Cardiac fibroblast (primary cell): ENCODE results near the gene KL.

Experiments used
- DNase-seq, 2 donors: peaks; one replicate each; pipeline versions ENCODE4 v3.0.0 to v3.0.0-alpha.2; 2010; ENCODE audit warnings: low read depth in 2 of 2
- H3K4me3 ChIP-seq, 2 donors: replicated peaks in 1 of 2; 1 replicate in 1 of 2; 2 replicates in 1 of 2; pipeline ENCODE4 v1.5.1; 2011; ENCODE audit warnings: low read depth in 2 of 2, low read length in 2 of 2, mild to moderate bottlenecking in 2 of 2, moderate library complexity in 1 of 2
- CTCF ChIP-seq: IDR thresholded peaks from one replicate; pipeline ENCODE4 v1.5.1; 2011; ENCODE audit warnings: low read depth, mild to moderate bottlenecking, low read length, inconsistent platforms

KL gene

GRCh38 chr13:33018886-33019285, 2.7 kb downstream of the KL start:
- no peak for TF ChIP-seq CTCF
- no peak for DNase-seq
- H3K4me3 ChIP-seq: no peak overlapping the region

GRCh38 chr13:33022986-33023385, 6.8 kb downstream of the KL start:
- H3K4me3 ChIP-seq: no peak overlapping the region
- DNase-seq: no peak
- no peak for TF ChIP-seq CTCF

- TF ChIP-seq CTCF: no peak
- DNase-seq: no peak
- no peak overlapping the region for H3K4me3 ChIP-seq
Observed at GRCh38 chr13:33025220-33025744, 9.1 kb downstream of the KL start.

- TF ChIP-seq CTCF: no peak
- no peak overlapping the region for H3K4me3 ChIP-seq
- DNase-seq: no peak
Observed at GRCh38 chr13:33026489-33027152, 10.4 kb downstream of the KL start.

- TF ChIP-seq CTCF: no peak
- H3K4me3 ChIP-seq: no peak overlapping the region
- no peak for DNase-seq
Observed at GRCh38 chr13:33028620-33029019, 12.4 kb downstream of the KL start.

- DNase-seq: no peak
- H3K4me3 ChIP-seq: no peak overlapping the region
- TF ChIP-seq CTCF: no peak
Observed at GRCh38 chr13:33031277-33031676, 15.1 kb downstream of the KL start.
